HFF-Myc (cell line): ENCODE results near the gene SLC1A6.

Source experiments
- DNase-seq: peaks from one replicate; pipeline ENCODE4 v3.0.0-alpha.2; 2011; ENCODE audit warnings: low read depth; ENCODE audit errors: extremely low read depth
- H3K4me3 ChIP-seq: replicated peaks from 2 replicates; pipeline ENCODE4 v1.5.1; 2011; ENCODE audit warnings: low read depth, mild to moderate bottlenecking, control low read depth, low read length
- TF ChIP-seq, protein P1 (sequence below): IDR thresholded peaks from 2 replicates; pipeline ENCODE4 v1.5.1; 2012; ENCODE audit warnings: mild to moderate bottlenecking, low read depth, low read length, control low read depth; ENCODE audit errors: missing control alignments

The SLC1A6 gene

DNA sequence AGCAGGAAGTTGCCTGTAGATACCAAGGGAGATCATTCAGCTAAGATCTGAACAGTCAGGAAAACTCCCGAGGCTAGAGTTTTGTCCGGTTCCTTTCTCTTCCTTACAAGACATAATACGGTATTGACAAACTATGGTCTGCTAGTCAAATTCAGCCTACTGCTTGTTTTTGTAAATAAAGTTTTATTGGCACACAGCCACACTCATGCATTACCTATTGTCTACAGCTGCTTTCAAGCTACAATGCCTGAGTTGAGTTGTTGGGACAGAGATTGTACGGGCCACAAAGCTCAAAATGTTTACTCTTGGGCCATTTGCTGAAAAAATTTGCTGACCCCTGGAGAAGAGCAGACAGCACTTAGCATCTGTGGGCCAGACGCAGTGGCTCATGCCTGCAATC lies 2.5 kb downstream of the SLC1A6 start:
- H3K4me3 ChIP-seq: no peak overlapping the region
- TF ChIP-seq, protein P1, sequence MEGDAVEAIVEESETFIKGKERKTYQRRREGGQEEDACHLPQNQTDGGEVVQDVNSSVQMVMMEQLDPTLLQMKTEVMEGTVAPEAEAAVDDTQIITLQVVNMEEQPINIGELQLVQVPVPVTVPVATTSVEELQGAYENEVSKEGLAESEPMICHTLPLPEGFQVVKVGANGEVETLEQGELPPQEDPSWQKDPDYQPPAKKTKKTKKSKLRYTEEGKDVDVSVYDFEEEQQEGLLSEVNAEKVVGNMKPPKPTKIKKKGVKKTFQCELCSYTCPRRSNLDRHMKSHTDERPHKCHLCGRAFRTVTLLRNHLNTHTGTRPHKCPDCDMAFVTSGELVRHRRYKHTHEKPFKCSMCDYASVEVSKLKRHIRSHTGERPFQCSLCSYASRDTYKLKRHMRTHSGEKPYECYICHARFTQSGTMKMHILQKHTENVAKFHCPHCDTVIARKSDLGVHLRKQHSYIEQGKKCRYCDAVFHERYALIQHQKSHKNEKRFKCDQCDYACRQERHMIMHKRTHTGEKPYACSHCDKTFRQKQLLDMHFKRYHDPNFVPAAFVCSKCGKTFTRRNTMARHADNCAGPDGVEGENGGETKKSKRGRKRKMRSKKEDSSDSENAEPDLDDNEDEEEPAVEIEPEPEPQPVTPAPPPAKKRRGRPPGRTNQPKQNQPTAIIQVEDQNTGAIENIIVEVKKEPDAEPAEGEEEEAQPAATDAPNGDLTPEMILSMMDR: no peak

DNA sequence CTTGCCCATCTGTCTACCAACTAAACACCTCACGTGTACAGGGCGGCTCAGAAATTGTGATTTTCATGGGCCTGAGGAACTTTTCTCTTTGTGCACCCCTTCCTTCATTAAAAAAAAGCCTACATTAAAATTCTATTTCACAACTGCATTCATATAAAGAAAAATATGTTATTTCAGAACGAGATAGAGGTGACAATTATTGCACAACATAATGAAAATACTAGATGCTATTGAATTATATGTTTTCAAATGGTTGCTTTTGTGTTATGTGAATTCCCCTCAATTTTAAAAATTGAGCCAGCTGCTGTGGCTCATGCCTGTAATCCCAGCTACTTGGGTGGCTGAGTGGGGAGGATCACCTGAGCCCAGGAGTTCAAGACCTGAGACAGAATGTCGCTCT lies 5.2 kb downstream of the SLC1A6 start:
- no peak overlapping the region for H3K4me3 ChIP-seq
- no peak for DNase-seq
- TF ChIP-seq, protein P1: no peak

More for the DNA sequence above, 2.5 kb downstream of the SLC1A6 start:
- DNase-seq: no peak

GRCh38 chr19:14972676-14973075 lies 7.0 kb downstream of the SLC1A6 start:
- TF ChIP-seq, protein P1: no peak
- DNase-seq: no peak
- H3K4me3 ChIP-seq: no peak overlapping the region

DNA sequence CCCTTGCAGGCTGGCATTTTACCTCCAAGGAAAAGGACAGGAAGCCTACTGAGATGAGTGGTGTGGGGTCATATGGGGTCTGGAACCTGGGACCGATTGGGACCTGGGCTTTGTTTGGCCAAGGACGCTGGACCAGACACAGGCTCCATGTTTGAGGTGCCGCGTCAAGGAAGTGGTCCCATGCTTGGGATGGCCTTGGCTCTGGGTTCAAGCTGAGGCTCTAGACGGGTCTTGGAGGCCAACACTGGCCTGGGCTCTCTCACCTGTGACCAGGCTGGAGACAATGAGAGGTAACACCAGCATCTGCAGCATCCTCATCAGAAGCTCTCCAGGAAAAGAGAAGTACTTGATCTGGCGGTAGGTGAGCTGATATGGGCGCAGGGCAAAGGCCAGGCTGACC lies 8.2 kb downstream of the SLC1A6 start:
- no peak overlapping the region for H3K4me3 ChIP-seq
- TF ChIP-seq, protein P1: no peak
- DNase-seq: no peak

- DNase-seq: no peak
- TF ChIP-seq, protein P1: no peak
- no peak overlapping the region for H3K4me3 ChIP-seq
Measured at GRCh38 chr19:14968247-14968646, 11.4 kb downstream of the SLC1A6 start.

DNA sequence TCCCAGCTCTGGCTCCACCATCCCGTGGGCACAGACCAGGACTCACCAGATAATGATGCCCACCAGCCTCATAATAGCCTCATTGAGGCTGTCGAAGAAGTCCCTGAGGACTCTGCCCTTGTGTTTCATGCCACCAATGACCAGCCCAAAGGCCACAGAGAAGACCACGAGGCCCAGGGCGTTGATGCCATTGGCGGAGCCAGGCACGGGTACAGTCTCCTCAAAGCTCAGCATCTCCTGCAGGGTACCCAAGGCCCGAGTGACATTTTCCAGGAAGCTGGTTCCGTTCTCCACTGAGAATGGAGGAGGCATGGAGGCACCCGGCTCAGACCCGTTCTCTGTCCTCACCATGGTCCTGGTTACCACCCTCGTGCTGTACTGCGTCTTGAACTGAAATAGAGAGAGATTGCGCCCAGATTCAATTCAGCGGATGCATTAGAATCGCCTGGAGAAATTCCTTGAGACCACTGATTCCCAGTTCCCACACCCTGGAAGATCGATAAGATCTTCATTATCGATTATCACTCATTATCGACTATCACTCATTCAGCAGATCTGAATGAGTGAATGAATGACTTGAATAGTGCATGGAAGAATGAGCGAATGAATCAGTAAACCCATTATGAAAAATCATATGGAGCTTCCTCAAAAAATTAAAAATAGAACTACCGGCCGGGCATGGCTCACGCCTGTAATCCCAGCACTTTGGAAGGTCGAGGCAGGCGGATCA lies 17.5 kb downstream of the SLC1A6 start:
- no peak for DNase-seq
- TF ChIP-seq, protein P1: no peak
- H3K4me3 ChIP-seq: no peak overlapping the region

- TF ChIP-seq, protein P1: no peak
- no peak overlapping the region for H3K4me3 ChIP-seq
- DNase-seq: no peak
Measured at GRCh38 chr19:14959263-14959662, 20.4 kb downstream of the SLC1A6 start.
